Activated effector memory CD4-positive, alpha-beta T cell treated with anti-CD3 and anti-CD28 coated beads, Interleukin-2, amount 50 U/mL, for 16 hours (primary cell): ENCODE data around the gene TNFAIP6.
"Not testable (repeated sequence)": the region's sequence is repeated elsewhere in the genome, so short reads cannot be mapped to it uniquely, and the experiment has no call there.

ENCODE experiments used
- DNase-seq: peaks from one replicate; pipeline ENCODE4 v3.0.0-alpha.2; 2020

Gene TNFAIP6

GRCh38 chr2:151361674-151362370 lies 4.4 kb downstream of the TNFAIP6 start:
- DNase-seq: no peak

GRCh38 chr2:151363709-151364108 lies 6.3 kb downstream of the TNFAIP6 start:
- DNase-seq: no peak

GRCh38 chr2:151367571-151367970 lies 10.2 kb downstream of the TNFAIP6 start:
- no peak for DNase-seq

DNA sequence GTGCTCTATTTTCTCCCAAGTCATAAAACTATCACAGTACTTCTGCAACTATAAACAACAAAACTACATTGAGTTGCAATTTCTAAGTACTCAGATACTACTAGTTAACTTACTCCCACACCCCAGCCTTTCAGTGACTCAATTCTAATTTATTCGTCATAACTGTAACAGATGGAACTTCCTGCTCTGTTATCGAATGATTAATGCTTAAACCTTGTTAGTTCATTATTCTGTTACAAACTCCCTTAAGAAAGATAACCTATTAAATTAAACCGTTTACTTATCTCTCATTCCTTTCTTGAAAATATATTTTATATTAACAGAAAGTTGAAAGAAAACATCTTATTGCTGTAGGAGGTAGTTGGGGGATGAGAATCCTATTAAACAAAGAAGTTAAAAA lies 17.0 kb downstream of the TNFAIP6 start:
- no peak for DNase-seq

GRCh38 chr2:151379169-151379568 lies 21.8 kb downstream of the TNFAIP6 start:
- DNase-seq: no peak

DNA sequence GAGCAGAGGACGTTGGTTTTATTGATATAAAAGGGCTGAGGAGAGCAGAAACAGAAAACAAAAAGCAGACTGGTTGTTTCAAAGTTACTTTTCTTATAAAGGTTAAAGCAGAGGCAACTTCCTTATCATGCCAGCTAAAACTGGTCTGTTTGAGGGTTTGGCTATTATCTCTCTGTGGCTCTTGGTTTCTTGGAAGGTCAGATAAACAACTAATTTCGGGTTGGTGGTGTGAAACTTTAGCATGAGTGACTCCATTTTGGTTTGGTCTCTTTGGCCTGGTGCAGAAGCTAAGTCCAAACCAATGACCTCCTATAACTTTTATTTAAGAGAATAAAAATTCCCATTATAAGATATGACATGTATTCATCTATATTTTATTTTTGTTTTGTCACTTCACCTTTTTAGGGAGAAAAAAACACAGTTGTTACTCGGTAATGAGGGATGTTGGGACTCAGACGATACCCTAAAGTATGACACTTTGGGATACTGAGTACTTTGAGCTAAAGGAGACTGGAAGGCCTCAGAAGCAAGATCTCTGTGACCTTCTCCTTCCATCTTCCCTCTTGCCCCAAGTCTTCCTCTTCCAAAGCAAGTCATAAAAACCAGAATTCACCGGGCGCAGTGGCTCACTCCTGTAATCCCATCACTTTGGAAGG lies 23.3 kb downstream of the TNFAIP6 start:
- no peak for DNase-seq

DNA sequence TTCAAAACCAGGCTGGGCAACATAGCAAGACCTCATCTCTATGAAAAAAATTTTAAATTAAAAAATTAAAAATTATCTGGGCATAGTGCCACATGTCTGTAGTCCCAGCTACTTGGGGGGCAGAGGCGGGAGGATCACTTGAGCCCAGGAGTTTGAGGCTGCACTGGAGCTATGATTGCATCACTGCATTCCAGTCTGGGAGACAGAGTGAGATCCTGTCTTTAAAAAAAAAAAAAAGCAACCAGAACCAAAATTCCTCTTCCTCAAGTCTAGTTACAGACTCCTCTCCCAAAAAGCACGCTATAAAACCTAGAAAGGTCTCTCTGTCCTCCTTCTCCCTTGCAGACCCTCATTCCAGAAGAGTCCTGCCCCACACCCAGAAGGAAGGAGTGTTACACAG lies 23.9 kb downstream of the TNFAIP6 start:
- no peak for DNase-seq

- no peak for DNase-seq
These were observed 30.6 kb downstream of the TNFAIP6 start for GRCh38 chr2:151388011-151388410.

DNA sequence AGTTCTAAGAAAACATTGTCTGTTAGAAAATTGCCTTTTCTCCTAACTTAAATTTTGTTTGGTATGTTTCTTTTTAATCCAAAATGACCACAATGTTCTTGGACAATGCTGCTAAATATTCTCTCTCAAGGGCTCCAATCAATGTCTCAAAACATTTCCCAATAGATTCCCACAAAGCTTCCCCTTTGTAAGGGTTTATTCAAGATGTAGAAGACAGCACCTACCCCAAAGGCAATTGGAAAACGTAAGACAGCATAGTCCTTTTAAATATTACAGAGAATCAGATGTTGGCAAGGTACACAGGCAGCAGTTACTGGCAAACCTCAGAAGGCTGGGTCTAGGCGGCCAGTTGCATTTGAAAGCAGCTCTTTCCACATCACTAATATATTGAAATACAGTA lies 34.0 kb downstream of the TNFAIP6 start:
- DNase-seq: no peak

GRCh38 chr2:151394509-151394908 lies 37.1 kb downstream of the TNFAIP6 start:
- no peak for DNase-seq

DNA sequence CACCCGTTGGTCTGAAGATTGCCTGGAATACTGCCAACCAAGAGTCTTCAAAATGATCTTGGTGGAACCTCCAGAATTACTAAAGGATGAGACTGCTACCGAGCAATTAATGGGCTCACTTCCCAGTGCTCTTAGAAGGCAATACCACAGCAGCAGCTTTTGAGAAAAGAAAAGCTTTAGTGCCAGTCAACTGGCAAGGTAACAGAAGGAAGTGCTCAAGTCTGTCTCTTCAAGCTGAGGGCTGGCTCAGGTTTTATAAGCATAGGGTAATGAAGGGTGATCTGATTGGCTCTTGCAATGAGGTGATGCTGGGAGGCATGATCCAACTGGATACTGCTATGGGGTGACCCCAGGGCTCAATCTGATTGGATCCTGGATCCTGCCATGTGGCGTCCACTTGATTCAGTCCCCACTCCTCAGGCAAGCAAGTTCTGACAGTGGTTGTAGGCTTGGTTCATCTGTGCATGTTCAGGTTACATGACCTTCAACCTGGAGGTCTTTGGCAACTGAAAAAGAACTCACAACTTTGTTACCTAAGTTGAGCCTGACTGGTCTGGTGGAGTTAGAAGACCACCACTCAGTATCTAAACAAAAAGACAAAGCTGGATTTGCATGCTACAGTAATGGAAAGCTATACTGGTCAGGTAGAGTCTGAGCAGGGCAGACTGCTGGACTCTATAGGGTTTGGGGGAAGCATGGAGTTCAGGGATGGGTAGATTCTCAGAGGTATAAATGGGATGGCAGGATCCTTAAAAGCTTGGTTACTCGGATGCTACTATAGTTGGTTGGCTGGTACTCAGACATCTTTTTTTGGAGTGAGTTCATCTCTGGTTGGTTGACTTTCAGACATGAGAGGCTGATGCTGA lies 38.4 kb downstream of the TNFAIP6 start:
- no peak for DNase-seq

GRCh38 chr2:151399981-151400380 lies 42.6 kb downstream of the TNFAIP6 start:
- DNase-seq: no peak

- DNase-seq: no peak
These were observed 43.8 kb downstream of the TNFAIP6 start for GRCh38 chr2:151401149-151401548.

DNA sequence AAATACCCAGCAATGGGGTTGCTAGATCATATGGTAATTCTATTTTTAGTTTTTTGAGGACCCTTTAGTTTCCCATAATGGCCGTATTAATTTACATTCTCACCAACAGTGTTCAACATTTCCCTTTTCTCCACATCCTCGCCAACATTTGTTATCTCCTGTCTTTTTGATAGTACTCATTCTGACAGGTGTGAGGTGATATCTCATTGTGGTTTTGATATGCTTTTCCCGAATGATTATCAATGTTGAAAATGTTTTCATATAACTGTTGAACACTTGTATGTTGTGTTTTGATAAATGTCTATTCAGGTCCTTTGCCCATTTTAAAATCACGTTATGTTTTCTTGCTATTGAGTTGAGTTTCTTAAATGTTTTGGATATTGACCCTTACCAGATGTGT lies 46.5 kb downstream of the TNFAIP6 start:
- no peak for DNase-seq

DNA sequence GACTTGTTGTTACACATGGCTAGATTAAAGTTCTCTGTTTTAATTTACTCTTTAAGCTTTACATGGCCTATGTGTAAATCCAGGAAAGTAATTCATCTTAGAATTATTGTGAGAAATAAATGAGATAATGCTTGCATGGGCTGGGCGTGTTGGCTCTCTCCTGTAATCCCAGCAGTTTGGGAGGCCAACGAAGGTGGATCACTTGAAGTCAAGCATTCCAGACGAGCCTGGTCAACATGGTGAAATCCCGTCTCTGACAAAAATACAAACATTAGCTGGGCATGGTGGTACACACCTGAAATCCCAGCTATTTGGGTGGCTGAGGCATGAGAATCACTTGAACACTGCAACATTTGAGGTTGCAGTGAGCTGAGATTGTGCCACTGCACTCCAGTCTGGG lies 48.0 kb downstream of the TNFAIP6 start:
- no peak for DNase-seq

DNA sequence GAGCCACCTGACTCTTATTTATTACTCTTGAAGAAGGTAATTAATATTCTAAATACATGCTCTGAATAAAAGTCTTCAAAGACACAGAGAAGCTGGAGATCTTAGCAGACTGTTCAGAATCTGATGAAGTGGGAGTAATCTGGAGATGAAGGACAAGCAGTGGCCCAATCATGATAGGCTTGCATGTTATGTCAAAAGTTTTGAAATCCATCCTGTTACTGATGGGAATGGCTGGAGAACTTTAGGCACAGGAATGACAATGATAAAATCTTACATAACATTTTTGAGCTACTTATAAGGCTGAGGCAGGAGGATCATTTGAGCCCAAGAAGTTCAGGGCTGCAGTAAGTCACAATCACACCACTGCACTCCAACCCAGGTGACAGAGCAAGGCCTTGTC lies 49.9 kb downstream of the TNFAIP6 start:
- DNase-seq: no peak

- no peak for DNase-seq
These were observed 51.6 kb downstream of the TNFAIP6 start for GRCh38 chr2:151408788-151409600.

DNA sequence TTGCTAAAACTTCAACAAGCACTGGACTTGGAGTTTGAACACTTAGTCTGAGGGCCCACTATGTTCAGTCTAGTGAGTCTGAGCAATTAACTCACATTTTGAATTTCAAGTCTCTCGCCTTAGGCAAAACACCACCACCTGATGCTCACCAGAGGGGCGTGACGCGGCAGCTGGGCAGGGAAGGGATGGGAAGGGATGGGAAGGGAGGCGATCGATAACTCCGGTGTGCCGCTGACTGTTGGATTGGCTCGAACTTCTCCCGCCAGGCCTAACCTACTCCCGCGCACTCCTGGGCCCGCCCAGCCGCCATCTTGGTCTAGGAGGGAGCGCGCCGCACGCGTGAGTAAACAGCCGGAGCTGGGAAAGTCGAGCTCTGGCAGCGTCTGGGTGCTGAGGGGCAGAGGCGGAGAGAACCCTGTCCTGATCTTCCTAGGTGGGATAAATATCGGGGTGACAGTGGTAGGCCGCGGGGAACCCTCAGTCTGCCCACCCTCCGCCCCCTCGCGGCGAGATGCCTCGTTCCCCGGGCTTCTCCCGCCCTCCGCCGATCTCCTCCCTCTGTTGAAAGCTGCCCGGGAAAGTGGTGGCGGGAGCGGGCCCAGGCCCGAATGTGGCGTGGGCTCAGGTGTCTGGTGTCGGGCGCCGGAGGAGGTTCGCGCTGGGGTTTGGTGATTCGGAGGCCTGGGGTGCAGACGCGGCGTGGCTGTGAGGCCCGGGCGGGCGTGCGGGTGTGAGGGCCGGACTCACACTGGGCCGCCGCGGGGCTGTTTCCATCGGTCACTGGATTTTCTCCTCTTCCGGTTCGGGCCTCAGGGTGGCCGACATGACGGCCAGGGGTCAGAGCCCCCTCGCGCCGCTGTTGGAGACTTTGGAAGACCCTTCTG lies 52.5 kb downstream of the TNFAIP6 start, which contains the start of gene RIF1:
Gene RIF1 (plus strand): TSS at position 302 of the 884 bp plus-strand sequence. CDS start 522 bp downstream, at position 824.
- DNase-seq: peak; percentile 92

DNA sequence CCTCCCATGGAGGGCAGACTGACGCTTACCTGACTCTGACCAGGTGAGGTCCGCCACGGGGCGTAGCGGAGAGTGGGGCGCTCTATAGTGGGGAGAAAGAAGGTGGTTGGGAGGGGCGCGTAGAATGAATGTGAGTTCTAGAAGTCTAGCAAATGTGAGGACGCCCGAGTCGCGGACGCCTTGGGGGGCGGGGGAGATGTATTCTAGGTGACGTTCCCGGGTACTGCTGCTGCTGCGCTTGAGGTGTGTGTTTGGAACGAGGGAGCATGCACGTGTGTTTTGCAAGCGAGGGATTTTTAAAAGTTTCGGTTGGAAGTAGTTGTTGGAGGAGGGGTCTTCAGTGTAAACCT lies 53.1 kb downstream of the TNFAIP6 start:
- peak; percentile 80 for DNase-seq

GRCh38 chr2:151417650-151418049 lies 60.3 kb downstream of the TNFAIP6 start:
- no peak for DNase-seq

DNA sequence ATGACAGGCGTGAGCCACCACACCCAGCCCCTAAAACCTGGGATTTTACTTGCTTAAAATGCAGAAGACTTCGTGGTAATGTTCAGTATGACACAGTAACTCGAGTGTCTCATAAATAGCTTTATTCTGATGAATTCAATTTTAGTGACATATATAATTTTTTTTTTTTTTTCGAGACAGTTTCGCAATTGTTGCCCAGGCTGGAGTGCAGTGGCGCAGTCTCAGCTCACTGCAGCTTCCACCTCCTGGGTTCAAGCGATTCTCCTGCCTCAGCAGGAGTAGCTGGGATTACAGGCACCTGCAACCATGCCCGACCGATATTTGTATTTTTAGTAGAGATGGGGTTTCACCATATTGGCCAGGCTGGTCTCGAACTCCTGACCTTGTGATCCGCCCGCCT lies 64.3 kb downstream of the TNFAIP6 start:
- not testable (repeated sequence) for DNase-seq

DNA sequence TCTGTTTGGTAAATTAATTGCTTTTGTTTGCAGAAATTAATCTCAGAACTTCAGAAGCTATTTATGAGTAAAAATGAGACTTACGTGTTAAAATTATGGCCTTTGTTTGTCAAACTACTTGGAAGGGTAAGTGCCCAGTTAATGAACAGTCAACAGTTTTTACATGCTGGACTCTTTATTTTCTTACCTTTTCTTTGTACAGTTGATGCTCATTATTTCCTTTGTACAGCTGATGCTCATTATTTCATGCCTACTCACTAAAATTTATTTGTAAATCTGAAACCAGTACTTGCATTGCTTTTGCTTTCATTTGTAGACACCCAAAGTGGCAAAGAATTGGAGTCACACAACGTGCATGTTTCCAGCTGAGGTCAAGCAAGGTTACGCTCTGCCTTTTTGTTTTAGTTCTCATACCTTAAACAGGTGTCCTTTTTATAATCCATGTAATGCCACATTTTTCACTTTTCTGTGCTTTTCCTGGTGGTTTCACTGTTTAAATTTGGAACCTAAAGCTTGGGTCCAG lies 65.6 kb downstream of the TNFAIP6 start:
- no peak for DNase-seq
